LNCAP (cell line): Measurements from ENCODE around the gene LKAAEAR1.

ENCODE experiments used
- TF ChIP-seq, protein P1 (sequence below): fragments of 450-650 bp; IDR thresholded peaks from 2 replicates; pipeline ENCODE4 v1.5.1; 2017; ENCODE audit warnings: mild to moderate bottlenecking

Gene LKAAEAR1

GRCh38 chr20:64101731-64102621 is 17.8 kb upstream of the LKAAEAR1 start:
- TF ChIP-seq, protein P1, sequence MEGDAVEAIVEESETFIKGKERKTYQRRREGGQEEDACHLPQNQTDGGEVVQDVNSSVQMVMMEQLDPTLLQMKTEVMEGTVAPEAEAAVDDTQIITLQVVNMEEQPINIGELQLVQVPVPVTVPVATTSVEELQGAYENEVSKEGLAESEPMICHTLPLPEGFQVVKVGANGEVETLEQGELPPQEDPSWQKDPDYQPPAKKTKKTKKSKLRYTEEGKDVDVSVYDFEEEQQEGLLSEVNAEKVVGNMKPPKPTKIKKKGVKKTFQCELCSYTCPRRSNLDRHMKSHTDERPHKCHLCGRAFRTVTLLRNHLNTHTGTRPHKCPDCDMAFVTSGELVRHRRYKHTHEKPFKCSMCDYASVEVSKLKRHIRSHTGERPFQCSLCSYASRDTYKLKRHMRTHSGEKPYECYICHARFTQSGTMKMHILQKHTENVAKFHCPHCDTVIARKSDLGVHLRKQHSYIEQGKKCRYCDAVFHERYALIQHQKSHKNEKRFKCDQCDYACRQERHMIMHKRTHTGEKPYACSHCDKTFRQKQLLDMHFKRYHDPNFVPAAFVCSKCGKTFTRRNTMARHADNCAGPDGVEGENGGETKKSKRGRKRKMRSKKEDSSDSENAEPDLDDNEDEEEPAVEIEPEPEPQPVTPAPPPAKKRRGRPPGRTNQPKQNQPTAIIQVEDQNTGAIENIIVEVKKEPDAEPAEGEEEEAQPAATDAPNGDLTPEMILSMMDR: peak; percentile 84

DNA sequence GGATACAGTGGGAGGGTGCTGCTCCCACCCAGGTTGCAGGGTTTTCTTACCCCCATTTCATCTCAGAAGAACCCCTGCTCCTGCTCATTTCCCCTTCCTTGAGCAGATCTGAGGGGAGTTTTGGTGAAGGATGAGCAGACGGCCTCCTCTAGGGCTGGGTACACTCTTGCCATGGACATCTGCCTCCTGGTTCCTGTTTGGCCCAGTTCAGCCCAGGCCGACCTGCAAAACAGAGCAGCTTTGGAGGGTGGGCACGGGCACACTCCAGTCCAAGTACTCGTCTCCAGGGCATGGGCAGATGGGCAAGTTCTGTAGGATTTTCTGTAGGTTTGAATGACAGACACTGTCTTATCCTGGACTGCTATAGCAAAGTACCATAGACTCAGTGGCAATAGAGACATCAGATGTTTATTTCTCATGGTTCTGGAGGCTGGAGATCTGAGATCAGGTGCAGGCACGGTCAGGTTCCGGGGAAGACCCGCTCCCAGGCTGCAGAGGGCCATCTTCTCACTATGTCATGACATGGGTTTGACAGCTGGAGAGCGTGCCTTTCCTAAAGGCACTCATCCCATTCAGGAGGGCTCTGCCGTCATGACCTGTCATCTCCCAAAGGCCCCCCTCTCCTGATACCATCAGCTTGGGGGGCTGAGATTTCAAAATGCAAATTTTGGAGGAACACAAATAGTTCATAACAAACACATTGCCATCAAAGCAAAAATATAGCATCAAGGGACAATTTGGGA is 16.9 kb upstream of the LKAAEAR1 start:
- TF ChIP-seq, protein P1: no peak

DNA sequence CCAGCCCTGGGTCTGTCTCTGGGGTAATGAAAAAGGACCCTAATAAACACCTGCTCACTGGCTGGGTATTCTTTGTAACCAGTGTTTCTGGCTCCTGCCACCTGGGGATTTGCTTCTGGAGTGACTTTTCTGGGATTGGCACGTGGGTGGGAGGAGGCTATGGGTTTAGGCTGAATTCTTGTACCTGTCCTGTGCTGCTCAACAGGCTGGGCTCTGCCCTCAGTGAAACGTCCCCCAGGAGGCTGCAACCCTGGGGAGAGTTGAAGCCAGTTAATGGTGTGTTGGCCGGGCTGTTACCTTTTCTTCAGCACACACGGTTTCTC is 16.3 kb upstream of the LKAAEAR1 start:
- TF ChIP-seq, protein P1: no peak

DNA sequence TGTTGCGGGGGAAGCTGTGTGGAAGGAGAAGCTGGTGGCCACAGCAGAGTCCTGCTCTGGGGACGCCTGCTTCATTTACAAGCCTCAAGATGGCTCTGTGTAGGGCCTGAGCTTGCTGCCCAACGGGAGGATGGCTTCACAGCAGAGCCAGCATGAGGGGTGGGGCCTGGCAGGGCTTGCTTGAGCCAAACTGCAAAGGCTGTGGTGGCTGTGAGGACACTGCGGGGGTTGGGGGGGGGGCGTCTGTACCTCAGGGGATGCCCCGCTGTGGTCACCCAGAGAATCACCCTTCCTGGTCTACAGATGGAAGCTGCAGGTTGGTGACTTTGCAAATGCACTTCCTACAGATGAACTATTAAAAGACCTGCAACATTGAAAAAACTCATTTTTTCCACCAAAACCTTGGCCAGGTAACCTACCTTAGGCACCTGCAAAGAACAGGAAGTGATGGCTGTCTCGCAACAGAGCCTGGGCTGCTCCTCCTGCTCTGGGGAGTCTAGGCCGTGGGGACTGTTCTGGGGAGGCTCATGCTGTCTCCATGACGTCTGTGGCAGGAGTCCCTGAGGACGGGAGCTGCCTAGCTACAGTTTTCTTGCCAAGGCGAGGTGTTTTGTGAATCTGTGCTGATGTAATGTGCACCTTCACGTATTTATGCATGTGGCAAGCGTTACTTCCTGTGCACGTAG is 15.8 kb upstream of the LKAAEAR1 start:
- TF ChIP-seq, protein P1: no peak

DNA sequence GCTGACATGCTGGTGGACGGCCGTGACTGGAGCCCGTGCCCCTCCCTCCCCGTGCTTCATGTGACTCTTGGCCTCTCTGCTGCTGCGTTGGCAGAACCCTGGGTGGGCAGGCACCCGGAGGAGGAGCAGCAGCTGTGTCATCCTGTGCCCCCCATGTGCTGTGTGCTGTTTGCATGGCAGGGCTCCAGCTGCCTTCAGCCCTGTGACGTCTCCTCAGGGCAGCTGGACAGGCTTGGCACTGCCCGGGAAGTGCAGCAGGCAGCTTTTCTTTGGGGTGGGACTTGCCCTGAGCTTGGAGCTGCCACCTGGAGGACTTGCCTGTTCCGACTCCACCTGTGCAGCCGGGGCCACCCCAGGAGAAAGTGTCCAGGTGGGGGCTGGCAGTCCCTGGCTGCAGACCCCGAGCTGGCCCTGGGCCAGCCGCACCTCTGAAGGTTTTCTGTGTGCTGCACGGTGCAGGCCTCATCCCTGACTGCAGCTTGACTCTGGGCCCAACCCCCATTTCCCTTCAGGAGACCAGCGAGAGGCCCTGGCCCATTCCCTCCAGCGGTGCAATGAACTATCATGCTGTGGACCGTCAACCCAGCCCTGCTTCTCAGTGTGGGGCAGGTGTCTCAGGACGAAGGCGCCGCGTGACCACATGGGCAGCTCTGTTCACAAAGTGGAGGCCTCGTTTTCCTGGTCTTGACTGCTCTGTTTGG is 15.0 kb upstream of the LKAAEAR1 start:
- TF ChIP-seq, protein P1: no peak

DNA sequence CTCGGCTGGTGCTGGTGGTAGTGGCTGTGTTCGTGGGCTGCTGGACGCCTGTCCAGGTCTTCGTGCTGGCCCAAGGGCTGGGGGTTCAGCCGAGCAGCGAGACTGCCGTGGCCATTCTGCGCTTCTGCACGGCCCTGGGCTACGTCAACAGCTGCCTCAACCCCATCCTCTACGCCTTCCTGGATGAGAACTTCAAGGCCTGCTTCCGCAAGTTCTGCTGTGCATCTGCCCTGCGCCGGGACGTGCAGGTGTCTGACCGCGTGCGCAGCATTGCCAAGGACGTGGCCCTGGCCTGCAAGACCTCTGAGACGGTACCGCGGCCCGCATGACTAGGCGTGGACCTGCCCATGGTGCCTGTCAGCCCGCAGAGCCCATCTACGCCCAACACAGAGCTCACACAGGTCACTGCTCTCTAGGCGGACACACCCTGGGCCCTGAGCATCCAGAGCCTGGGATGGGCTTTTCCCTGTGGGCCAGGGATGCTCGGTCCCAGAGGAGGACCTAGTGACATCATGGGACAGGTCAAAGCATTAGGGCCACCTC is 14.3 kb upstream of the LKAAEAR1 start:
- TF ChIP-seq, protein P1: no peak

DNA sequence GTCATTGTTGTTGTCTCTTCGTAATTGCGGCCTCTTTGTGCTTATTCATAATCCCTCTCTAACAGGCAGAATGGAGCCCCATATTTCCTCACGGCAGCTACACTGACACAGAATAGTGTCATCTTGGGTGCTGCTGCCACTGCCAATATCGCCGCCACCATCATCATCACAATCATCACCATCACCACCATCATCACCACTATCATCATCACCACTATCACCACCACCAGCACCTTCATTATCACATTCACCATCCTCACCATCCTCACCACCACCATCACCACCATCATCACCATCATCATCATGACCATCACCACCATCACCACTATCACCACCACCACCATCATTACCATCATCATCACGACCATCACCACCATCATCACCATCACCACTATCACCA is 12.3 kb upstream of the LKAAEAR1 start:
- TF ChIP-seq, protein P1: no peak
